HG02970 (cell line): ENCODE results near the gene MTX1.

Experiments
- ATAC-seq: cut with Tn5 transposase; IDR thresholded peaks from one replicate; pipeline ENCODE4 v1.9.1; 2021; ENCODE audit warnings: mild to moderate bottlenecking, moderate library complexity, moderate number of reproducible peaks; ENCODE audit not compliant: unreplicated experiment, low FRiP score

MTX1 gene

DNA sequence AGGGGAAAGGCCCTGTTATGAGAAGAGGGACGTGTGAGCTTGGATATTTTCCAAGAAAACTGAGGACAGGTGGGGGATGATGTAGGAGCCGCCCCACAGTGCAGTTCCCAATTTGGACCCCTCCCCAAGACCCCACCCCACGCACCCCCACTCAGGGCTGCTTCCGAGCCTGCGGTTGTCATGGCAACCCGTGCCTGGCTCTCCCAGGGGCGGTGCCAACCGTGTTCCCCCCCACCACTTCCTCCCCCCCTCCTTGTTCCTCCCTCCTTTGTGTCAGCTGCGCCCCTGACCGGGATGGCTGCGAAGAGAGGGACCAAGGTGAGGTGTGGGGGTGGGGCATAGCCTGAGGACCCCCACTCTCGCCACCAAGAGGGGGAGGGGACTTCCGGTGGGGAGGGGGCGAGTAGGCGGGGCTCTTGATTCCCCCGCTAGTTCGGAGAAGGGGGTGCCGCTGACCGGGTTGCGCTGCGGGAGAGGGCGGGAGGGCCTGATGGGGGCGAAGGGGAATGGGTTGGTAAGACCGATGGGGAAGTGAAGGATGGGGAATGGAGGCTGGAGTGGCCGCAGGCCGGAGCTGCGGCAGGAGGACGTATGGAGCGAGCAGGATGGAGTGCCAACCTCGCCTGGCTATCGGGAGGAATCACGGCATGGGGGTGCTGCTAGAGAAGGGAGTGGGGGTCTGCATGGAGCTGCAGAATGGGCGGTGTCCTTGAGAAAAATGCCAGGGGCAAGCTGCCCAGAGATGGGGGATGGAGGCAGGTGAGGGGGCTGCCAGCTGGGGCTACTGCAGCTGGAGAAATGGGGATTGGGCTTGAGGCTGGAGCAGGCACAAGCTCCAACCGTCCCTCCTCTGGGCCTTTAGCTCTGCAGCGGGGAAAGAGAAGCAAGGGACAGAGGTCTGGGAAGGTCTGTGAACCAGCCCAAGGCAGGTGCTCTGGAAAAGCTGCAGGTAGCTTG is 33.9 kb upstream of the MTX1 start:
- no peak for ATAC-seq

DNA sequence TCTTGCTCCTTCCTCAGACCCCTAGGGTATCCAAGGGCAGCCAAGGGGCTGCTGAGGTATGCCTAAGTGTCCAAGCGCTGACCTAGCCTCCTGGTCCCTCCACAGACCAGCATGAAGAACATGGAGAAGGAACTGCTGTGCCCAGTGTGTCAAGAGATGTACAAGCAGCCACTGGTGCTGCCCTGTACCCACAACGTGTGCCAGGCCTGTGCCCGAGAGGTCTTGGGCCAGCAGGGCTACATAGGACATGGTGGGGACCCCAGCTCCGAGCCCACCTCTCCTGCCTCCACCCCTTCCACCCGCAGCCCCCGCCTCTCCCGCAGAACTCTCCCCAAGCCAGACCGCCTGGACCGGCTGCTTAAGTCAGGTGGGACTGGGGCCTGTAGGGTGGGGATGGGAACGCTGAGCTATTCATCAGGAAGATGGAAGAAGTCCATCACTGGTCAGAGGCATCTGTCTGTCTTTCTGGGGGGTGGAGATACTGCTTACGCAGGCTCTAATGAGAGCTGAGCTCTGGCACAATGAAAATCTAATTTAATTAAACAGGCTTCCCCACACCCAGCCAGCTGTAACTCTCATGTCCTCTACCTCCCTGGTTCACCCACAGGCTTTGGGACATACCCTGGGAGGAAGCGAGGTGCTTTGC is 33.1 kb upstream of the MTX1 start:
- ATAC-seq, result no peak

DNA sequence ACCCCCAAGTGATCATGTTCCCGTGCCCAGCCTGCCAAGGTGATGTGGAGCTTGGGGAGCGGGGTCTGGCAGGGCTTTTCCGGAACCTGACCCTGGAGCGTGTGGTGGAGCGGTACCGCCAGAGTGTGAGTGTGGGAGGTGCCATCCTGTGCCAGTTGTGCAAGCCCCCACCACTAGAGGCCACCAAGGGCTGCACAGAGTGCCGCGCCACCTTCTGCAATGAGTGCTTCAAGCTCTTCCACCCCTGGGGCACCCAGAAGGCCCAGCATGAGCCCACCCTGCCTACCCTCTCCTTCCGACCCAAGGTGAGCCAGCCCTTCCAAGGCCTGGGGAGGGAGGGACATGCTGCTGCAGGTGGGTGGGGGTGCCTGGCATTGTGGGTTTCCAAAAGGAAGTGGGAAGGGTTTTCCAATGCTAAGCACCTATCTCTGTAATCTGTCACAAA is 32.5 kb upstream of the MTX1 start:
- ATAC-seq, result no peak

DNA sequence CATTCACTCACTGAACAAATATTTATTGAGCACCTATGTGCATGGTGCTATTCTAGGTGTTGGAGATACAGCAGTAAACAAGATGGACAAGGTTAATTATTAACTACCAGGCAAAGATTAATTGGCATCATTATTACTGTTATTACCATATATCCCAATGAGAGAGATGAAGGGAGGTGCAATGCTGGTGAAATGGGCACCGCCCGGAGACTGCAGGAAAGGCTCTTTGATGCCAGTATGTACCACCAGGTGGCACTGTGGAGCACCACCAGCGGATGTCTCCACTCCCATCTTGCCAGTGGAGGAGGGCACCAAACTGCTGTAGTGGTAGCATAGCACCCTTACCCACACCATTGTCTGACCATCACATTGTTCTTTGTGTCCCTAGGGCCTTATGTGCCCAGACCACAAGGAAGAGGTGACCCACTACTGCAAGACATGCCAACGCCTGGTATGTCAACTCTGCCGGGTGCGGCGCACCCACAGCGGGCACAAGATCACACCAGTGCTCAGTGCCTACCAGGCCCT is 31.9 kb upstream of the MTX1 start:
- ATAC-seq, result no peak

DNA sequence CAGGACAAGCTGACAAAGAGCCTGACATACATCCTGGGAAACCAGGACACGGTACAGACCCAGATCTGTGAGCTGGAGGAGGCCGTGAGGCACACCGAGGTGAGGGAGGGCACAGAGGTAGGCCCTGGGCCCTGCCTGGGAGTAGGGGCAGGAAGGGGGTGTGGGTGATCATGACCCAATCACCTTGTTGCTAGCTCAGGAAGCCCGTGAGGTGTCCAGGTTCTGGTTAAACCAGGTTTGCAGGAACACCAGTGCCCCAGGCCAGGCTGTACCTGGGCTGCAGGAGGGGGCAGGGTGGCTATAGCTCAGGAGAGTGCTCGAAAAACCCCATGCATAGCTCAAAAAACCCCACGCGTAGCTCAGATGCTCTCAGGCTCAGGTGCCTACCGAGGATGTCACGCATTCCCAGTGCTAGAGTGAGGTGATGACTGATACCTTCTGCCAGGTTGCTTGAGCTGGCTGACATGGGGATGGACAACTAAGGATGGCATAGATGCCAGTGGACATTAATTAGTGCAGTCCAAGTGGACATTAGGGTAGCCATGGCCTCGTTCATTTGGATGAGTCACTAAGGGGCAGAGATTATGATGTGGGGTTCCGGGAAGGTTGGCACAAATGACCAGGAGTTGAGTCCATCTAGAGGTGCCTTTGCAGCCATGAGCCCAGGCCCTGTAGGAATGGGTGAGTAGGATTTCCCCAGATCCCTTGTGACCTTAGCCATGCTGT is 31.1 kb upstream of the MTX1 start:
- no peak for ATAC-seq

DNA sequence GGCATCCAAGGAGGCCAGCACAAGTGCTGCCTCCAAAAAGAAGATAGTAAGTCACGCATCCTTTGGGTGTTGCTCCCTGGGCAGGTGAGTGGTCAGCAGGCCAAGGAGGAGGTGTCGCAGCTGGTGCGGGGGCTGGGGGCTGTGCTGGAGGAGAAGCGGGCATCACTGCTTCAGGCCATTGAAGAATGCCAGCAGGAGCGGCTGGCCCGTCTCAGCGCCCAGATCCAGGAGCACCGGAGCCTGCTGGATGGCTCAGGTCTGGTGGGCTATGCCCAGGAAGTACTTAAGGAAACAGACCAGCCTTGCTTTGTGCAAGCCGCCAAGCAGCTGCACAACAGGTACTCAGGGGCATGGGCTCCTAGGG is 30.6 kb upstream of the MTX1 start:
- no peak for ATAC-seq

DNA sequence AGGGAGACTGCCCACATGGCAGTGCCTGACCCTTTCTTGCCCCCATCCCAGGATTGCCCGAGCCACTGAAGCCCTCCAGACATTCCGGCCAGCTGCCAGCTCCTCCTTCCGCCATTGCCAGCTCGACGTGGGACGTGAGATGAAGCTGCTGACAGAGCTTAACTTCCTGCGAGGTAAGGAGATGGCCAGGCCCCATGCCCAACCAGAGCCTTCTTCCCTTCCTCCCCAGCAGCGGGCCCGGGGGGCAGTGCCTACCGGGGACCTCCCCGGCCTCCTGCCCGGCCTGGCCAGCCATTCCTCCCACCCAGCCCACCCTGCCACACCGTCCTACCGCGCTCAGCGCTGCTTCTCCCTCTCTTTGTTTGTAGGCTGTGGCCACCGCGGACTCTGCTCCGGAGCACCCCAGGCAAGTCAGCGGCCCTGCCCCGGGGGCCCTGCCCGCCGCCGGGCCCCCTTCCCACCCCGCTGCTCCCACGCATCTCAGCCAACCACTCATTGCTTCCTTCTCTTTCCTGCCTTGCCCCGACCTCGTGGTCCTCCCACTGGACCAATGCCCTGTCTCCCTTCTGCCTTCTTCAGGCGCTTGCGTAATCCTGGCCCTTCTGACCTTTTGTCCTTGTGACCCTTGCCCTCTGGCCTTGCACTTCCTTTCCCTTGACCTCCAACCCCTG is 29.9 kb upstream of the MTX1 start:
- no peak for ATAC-seq

DNA sequence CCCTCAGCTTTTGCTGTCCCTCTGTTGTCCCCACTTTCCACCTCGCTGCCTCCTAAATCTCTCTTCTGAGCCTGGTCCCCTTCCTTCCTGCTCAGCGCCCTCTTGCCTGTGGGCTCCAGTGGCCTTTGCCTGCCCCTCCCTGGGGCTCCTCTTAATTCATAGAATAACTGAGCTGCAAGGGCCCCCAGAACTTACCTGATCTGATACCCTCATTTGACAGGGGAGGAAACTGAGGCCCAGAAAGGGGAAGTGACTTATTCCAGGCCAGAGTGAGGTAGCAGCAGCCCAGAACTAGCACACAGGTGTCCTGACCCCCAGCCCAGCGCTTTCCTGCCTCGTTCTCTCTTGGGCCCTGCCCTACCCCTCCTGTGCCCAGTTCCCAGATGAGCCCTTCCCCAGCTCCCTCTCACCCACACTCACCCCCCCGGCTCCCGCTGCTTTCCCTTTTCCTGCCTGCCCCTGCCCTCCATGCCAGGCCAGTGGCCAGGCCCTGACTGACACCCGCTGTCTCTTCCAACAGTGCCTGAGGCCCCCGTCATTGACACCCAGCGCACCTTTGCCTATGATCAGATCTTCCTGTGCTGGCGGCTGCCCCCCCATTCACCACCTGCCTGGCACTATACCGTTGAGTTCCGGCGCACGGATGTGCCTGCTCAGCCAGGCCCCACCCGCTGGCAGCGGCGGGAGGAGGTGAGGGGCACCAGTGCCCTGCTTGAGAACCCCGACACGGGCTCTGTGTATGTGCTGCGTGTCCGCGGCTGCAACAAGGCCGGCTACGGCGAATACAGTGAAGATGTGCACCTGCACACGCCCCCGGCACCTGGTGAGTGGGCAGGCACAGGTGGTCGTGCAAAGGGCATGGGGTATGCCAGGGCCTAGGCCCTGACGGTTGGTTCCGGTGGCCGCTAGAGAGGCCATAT is 29.1 kb upstream of the MTX1 start:
- ATAC-seq, result no peak

DNA sequence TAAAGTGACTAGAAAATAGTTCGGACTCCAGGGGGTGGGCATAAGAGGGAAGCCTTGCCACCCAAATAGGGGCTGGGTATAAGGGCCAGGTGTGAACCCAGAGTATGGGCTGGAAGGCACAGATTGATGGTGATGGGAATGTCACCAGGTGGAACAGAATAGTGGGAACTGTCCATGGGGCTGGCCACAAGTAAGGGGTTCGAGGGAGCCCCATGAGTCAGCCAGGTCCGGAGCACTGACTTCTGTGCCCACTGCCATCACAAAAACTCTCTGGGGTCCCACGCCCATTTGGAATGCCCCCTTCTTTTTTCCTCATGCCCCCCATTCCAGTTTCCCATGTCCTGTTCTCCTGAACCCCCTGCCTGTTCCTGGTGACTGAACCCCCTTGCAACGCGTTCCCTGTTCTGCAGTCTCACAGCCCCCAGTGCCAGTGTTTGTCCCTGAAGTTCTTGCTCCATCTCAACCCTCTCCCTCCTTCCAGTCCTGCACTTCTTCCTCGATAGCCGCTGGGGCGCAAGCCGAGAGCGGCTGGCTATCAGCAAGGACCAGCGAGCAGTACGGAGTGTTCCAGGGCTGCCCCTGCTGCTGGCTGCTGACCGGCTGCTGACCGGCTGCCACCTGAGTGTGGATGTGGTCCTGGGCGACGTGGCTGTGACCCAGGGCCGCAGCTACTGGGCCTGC is 27.0 kb upstream of the MTX1 start:
- ATAC-seq, result no peak

DNA sequence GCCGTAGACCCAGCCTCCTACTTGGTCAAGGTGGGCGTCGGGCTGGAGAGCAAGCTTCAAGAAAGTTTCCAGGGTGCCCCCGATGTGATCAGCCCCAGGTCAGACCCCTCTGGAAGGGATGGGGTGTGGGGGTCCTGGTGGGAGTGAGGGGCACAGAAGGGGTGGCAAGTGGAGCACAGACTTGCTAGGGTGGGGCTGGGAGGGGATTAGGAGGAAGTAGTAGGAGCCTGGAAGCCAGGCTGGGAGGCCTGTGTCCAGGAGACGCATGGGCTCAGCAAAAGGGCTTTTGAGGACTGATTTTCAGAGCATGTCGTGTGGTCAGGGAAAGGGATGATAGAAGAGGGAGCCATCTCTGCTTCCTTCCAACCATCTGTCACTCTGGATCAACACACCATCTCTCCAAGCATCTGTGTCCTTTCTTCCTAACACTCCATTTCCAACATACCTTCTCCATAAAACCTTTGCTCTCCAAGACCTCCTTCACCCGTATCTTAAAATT is 26.4 kb upstream of the MTX1 start:
- ATAC-seq, result no peak

DNA sequence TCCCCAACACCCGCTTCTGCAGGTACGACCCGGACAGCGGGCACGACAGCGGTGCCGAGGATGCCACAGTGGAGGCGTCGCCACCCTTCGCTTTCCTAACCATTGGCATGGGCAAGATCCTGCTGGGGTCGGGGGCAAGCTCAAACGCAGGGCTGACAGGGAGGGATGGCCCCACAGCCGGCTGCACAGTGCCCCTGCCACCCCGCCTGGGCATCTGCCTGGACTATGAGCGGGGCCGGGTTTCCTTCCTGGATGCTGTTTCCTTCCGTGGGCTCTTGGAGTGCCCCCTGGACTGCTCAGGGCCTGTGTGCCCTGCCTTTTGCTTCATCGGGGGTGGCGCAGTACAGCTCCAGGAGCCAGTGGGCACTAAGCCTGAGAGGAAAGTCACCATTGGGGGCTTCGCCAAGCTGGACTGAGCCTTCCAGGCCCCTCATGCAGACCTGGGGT is 24.7 kb upstream of the MTX1 start:
- no peak for ATAC-seq

DNA sequence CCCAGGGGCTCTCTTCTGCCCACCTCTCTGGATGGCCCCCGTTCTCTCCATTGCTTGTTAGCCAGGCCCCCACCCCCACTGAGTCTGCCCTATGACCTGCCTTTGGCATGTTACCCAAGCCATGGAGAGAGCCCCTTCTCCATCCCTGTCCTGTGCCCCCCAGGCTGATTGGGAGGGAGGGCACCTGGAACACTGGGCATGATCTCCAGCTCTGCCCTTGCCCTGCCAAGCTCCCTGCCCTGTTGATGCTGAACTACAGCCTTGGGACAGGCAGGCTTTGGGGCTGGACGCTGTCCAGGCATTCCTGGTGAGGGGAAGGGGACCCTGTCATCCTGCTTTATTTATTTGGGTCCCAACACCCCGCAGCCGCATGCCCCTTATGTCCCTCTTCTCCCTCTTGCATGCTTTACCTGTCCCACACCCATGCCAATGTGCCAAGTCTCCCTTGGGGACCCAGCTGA is 24.1 kb upstream of the MTX1 start:
- ATAC-seq, result no peak

DNA sequence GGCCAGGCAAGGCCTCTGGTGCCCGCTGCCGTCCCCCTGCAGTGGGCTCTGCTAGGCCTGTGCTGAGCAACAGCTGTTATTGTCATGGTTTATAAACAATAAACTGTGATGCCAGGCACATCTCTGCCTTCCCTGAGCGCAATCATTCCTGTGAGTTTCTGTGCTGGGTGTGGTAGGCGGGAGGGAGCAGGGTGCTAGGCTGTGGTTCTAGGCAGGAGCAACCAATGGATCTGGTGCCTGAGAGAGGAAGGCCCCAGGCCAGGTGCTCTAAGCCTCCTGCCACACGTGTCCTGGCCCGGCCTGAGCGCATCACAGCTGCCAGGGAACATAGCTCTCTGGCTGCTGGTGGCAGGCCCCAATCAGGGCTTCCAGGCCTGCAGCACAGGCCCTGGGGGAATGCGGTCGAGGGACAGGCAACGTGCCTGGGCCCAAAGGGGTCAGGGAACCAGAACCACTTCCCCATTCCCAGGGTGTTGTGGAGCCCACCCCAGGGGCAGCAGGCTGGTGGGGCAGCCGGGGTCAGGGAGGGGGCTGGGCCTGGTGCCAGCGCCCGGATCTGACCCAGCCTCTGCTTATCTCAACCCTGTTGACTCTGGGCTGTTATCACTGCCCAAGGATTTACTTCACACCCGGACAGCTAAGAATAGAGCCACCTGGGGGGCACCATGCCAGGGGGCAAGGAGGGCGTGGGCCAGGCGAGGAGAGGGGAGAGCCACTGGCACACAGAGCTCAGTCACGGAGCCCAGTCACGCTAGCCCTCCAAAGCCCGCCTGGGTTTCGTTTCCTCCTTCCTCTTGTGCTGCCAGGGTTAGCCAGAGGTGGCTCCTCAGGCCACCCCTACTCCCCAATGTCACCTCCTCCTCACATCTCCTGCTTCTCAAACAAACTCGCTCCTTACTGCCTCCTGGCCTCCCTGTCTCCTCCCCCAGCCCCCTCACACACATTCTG is 23.4 kb upstream of the MTX1 start:
- ATAC-seq, result no peak

DNA sequence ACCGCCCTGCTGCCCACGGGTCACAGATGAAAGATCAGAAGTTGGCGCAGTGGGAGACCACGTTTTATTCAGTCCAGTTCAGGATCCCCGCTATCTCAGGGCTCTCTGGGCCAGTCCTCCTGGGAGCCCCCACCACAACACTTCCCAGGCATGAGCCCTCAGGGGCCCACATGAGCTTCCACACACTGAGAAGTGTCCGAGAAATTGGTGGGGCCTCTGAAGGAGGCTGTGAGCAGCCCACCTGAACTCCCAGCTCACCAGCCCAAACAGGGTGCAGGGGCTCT is 22.8 kb upstream of the MTX1 start:
- ATAC-seq, result no peak

DNA sequence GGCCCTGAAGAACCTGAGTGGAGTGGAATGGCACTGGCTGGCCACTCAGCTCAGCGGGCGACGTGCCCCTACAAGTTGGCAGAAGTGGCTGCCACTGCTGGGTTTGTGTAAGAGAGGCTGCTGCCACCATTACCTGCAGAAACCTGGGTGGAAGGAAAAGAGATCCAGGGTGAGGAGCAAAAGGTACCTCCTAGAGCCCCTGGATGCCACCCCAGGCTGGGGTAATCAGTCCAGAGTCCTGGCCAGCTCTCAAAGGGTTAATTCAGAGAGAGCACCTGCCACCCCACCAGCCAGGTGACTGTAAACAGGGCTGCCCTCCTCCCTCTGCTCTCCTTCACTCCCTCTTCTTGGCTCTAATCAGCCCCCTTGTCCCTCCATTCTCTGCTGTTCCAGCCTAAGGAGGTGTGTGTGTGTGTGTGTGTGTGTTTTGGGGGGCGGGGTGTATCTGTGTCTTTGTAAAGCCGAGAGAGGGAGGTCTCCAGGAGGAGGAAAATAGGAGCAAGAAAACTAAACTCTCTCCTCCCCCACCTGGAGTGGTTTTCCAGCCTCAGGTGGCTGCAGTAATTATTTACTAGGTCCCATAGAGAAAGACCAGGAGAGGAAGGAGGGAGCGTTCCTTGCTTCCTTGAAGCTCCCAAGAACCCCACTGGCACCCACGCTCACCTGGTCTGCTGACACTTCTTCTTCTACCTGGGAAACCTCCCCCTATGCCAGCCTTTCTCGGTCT is 22.3 kb upstream of the MTX1 start:
- no peak for ATAC-seq

DNA sequence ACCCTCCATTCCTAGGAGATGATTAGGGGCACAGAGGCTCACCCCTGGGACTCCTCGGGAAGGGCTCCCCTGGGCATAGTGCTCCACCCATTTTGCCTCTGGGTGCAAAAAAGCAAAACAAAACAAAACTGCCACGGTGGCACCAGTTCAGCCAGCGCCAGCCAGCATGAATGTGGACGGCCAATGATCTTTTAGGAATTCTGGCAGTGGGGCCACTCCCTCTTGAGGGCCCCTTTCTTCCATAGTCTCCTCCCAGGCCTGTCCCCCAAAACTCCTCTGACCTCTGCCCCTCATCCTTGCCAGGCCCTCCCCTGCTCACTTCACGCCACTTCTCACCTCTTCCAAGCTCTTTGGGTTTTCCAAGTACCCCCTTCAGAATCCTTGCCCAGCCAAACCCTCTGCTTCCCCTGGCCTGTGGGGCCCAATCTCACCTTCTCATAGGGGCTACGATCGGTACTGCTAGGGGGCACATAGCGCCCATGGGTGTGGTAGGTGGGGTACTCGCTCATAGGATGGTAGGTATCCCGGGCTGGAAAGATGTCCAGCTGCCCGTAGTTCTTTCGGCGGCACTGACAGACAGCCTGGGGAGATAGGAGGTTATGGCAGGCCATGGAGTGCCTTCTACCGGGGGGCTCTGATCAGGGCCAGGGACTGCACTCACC is 21.6 kb upstream of the MTX1 start:
- no peak for ATAC-seq
